GM19239 (cell line): ENCODE results near the gene FASTK.

ENCODE experiments used
- DNase-seq: peaks from one replicate; pipeline ENCODE4 v3.0.0; 2011; ENCODE audit warnings: low spot score; ENCODE audit not compliant: insufficient read length
- FAIRE-seq: peaks from 2 replicates; lab custom pipeline; 2011; peaks lifted over from hg19 to GRCh38; lab: Jason Lieb, UNC

FASTK gene

DNA sequence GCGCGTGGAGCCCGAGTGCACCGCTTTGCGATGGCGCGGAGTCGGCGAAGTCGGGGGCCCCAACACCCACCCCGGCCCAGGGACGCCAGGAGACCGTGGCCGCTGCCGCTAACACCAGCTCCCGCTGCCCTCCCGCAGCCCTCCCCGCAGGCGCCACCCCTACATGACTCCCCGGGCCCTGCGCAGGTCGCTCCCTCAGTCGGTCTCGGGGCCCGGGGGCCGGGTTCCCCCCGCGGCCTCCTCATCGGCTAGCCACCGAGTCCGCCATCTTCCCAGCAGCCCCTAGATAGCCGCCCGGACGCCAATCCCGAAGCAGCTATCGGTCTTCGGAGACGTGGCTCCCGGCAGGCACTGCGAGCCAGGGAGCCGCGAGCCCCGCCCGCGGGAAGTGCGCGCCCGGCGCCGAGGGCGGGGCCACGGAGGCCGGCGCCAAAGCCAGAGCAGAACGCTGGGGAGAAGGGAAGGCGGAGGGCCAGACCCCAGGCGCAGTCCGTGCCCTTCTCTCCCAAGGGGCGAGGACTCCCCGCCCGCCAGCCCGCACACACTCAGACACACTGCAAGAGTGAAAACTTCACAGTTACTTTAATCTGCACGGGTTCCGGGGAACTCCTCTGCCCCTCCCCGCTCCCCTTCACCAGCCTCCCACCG is at the start of gene FASTK:
Gene FASTK, minus strand, starts transcription at position 288 of the 648 bp plus-strand sequence. Its CDS starts 43 bp downstream, at position 245.
- peak; percentile 99 for DNase-seq

GRCh38 chr7:151129960-151130591 is 49.5 kb upstream of the FASTK start:
- DNase-seq = no peak
- FAIRE-seq = no peak

More for the DNA sequence above, at the start of gene FASTK:
- peak; percentile 70 for FAIRE-seq

- DNase-seq (no peak), FAIRE-seq (no peak)
Measured at GRCh38 chr7:151129117-151129959, 48.7 kb upstream of the FASTK start.

- no peak for DNase-seq
- no peak for FAIRE-seq
Measured at GRCh38 chr7:151128716-151129115, 48.1 kb upstream of the FASTK start.

DNA sequence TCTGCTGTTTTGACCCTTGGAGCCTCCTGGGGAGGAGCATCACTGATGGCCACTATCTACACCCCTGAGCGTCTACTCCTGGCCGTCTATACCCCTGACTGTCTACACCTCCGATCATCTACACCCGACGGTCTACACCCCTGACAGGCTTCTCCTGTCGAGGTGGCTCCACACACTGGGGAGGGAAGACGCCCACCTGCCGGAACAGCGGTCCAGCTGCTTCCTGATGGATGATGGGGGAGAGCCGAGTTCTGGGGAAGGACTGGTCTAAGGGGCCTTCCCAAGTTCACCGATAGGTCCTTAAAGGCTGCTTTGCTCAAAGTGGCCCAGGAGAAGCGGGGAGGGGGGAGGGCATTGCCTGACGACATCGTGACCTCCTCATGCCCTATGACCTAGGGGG is 47.5 kb upstream of the FASTK start:
- FAIRE-seq = no peak
- DNase-seq = no peak

DNA sequence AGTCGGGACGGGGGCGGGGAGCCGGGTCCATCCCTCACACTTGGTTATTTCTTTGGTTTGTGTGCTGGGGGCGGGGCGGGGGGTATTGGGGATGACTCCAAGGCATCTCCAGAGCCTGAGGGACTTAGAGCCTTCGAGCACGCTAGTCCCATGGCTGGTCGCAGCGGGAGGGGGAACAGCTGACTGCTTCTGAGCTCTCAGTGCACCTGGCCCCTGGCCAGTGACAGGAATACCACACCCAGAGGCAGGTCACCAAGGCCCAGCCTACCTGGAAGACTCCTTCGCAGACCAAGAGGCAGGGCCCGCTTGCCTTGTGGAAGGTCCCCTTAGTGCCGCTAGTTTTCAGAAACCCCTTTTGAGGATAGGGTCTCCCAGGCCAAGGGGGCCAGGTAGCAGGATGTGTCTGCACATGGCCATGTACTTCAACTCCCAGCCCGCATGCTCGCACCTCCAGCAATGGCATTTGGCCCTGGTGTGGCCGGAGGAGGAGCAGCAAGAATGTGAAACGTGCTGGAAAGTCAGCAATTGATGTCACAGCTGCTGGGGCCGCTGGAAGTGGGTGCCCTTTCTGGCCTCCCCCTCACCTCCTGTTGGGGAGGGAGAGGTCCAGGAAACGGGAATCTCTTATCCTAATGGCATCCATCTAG is 46.0 kb upstream of the FASTK start:
- DNase-seq = no peak
- FAIRE-seq = no peak

DNA sequence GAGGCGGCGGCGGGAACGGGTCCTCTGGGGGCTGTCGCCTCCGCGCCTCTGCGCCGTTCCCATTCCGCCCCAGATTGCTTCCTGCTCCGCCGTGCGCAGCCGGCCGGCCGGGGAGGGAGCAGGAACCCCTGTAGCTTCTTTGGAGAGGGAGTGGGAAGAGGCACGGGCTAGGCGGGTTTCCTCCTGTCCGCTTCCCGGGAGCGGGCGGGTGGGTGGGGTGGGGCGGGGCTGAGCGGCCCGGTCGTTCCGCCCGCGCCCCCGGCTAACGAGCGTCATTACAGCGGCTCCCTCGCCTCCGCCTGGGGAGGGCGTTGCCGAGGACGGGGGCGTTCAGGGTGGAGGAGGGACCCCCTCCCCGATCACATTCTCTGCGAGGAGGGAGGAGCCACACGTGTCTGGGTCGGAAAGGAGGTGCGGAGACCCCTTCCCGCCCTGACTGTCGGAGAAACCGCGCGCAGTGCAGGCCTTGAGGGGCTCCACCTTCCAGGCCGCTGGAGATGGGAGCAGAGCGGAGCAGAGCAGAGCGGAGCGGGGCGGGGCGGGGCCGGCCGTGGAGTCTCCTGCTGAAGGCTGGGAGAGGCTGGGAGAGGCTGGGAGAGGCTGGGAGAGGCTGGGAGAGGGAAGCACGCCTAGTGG is 45.4 kb upstream of the FASTK start:
- no peak for DNase-seq

GRCh38 chr7:151125470-151125845 is 44.8 kb upstream of the FASTK start:
- FAIRE-seq (no peak), DNase-seq (no peak)

More for the DNA sequence above, 45.4 kb upstream of the FASTK start:
- no peak for FAIRE-seq

DNA sequence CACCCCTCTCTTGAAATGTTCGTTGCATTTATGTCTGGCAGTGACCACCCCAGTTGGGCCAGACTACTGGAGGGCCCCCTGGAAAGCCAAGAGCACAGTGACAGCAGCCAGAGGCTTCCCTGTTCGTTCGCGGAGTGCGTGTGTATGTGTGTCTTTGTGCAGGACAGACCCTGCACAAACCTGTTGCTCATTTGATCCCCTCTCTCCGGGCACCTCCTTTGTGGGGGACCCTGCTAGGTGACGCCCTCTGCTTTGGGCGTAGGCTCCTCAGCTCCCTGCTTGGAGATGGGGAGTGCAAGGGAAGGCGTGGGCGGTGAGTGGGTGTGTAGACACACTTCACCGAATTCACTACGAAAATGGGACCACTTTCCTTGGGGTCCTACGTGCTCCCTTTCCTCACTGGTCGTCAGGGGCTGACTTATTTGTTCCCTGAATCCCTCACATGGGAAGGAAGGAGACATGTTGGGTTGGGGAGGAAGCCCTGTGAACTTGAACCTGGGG is 44.3 kb upstream of the FASTK start:
- no peak for FAIRE-seq
- no peak for DNase-seq

GRCh38 chr7:151124481-151124880 is 43.9 kb upstream of the FASTK start:
- FAIRE-seq (no peak), DNase-seq (no peak)

- FAIRE-seq (peak; percentile 83), DNase-seq (peak; percentile 100)
Measured at GRCh38 chr7:151123822-151124464, 43.3 kb upstream of the FASTK start.

DNA sequence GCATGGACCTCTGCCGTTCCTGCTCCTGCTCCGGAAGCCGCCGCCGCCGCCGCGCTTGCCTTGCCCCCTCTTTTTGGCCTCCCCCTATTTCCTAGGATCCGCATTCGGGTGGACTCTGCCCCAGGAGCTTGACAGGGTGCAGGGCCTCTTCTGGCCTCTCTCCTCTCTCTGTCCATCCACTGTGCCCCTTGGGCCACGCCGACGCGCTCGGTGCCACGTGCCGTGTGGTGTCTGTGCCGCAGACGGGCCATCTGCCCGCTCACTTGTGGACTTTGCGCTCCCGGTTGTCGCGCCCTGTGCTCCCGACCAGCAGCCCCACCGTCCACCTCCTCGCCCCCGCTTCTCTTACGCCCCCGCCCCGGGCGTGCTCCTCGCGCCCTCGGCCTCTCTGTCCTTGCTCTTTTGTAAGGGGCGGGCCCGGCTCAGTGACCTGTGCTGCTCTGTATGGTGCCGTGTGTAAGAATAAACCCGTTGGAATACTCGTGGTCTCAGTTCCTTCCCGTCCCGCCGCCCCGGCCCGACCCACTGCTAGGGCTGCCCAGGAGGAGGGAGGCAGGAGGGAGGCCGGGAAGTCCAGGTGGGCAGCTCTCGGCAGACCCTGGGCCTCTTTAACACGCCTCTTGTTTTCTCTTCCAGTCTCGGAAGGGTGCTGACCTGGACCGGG is 42.7 kb upstream of the FASTK start:
- no peak for DNase-seq
- FAIRE-seq = no peak

- no peak for FAIRE-seq
- no peak for DNase-seq
Measured at GRCh38 chr7:151122796-151123157, 42.2 kb upstream of the FASTK start.

- DNase-seq (no peak), FAIRE-seq (no peak)
Measured at GRCh38 chr7:151122276-151122675, 41.7 kb upstream of the FASTK start.

GRCh38 chr7:151121380-151122170 is 41.0 kb upstream of the FASTK start:
- no peak for DNase-seq
- no peak for FAIRE-seq

- no peak for DNase-seq
- FAIRE-seq = no peak
Measured at GRCh38 chr7:151120896-151121295, 40.3 kb upstream of the FASTK start.

GRCh38 chr7:151119902-151120301 is 39.3 kb upstream of the FASTK start:
- FAIRE-seq = no peak
- DNase-seq = no peak

DNA sequence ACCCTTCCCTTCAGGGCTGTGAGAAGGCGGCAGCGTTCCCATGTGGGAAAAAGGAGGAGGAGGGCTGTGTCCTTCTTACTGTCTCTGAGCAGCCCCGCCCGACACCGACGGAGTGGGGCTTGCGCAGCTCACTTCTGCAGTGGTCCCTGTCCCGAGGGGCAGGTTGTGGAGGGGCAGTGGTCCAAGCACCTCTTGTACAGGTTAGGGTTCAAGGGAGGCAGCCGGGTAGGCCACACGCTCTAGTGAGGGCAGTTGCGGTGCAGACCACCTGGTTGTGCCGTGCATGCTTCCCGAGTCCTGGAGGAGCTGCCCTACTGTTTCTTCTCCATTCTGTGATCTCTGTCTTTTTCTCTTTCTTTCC is 38.4 kb upstream of the FASTK start:
- FAIRE-seq = no peak
- DNase-seq = no peak
